NCI-H2196 treated with DMSO at 0.1 percent for 48 hours (cell line): Measurements from ENCODE around the gene IRF2.
A peak's percentile ranks its signal among the peaks of the same experiment; 100 is the strongest.

Source experiments
- DNase-seq: peaks from one replicate; lab custom pipeline; 2025; ENCODE audit not compliant: unreplicated experiment; lab: John Stamatoyannopoulos, UW

The IRF2 gene

DNA sequence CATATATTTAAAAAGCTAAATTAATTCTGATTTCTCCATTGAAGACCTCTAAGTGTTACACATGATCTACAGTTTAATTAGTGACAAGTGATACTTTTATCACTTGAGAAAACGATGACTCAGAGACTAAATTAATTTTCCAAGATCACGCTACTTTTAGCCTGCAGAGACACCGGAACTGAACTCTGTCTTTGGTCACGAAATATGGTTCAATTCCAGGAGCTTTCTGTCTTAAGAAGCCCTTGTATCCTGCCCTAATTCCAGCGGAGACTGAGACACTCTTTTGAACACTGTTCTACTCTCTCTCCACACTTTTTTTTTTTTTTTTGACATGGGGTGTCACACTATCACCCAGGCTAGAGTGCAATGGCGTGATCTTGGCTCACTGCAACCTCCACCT is 63.6 kb downstream of the IRF2 start:
- DNase-seq: no peak

DNA sequence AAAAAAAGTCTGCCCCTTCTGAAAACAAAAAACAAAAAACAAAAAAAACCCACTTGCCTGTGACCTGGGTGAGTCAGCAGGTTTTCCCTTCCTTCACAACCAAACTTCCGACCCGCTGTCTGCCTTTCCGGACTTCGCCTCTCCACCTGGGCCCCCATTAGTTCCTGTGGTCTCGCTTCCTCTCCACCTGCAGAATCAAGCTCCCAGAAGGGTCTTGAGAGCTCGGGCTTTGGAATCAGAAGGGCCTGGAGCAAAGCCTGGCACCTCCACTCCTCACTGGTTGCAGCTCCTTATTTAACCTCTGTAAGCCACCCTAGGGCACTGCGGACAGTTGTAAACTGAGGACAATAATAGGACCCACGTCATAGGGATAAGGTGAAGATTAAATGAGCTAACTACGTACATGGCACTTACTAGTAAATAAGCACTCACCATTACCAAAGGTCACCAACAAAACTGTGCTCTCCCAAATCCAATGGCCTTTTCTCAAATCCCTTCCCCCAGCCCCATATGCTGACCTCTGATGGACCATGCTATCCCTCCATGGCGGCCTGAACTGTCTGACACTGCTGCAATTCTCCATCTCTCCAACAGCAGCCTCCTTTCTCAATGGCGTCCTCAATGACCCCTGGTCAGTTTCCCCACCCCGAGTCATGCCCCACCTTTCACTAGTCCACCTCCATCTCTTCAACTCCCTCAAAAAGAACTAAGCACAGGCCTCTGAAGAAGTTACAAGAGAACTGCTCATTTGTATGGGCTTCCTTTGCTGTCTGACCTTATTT is 64.2 kb downstream of the IRF2 start:
- DNase-seq: no peak

DNA sequence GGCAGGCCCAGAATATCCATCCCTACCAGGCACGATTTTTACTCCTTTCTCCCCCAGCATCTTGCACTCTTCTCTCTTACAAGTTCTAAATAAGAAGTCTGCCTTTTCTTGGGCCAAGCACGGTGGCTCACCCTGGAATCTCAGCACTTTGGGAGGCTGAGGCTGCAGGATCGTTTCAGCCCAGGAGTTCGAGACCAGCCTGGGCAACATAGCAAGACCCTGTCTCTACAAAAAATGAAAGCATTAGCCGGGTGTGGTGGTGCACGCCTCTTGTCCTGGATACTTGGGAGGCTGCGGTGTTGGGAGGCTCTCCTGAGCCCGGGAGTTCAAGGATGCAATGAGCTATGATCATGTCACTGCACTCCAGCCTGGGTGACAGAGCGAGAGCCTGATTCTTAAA is 64.8 kb downstream of the IRF2 start:
- DNase-seq: no peak

DNA sequence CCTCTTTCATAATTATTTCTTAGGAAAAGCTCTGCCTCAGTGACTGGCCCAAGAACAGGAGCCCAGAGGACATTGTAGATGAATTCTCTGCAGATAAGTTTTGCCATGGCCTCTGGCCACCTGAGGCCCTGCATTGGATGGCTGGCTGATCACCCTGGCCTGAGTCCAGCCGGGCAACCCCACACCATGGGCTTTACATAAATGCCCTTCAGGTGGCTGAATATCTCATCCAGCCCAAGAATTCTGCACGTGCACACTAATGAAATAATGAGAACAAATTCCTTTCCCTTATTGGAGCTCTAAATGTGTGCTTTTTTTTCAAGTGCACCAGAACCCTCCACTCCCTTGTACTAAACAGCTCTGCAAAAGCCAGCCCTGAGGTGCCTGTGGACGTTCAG is 65.7 kb downstream of the IRF2 start:
- DNase-seq: no peak

DNA sequence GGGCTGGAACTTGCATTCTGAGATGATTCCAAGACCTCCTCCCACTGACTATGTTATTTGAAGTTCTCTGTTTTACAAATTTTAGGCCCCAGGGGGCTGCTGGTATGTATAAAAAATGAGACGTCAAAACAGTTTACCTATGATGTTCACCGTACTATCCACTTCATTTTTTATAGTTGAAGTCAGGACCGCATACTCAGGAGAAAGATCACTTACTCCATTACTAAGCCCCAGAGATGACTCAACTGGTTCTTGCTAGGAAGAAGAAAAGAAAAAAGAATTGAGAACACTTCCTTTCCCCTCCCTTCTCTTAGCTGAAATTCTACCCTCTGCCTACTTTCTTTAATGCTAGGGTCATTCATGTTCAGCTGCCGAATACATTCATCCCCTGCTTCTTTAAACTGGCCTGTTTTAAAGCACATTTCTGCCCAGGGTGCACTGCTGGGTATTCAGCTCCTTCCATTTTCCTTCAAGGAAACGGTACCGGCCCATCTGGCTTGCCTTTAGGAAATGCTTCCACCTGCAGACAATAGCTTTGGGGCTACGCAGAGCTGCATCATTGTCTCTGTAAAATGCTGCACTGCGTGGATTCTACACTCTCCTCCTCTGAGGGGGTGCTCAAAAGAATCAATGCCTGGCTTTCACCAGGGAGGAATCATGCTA is 66.2 kb downstream of the IRF2 start:
- DNase-seq: no peak

DNA sequence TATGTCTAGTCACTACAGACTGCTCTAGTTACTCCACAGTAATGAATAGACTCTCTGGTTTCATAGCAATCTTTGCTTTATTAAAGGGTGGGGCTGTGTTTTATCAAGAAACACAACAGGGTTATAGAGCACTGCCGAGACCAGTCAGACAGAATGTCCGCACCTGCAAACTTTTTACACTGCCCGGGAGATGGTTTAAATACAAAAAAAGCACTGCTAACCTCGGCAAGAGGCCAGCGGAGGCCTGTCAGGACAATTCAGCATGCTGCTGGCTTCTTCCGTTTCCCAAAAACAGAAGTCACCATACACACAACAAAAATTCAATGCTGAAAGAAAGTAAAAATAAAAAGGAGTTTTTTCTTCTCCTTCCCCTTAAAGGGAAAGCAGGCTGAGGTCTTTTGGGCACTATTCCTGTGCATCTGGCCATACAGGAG is 67.4 kb downstream of the IRF2 start:
- no peak for DNase-seq

DNA sequence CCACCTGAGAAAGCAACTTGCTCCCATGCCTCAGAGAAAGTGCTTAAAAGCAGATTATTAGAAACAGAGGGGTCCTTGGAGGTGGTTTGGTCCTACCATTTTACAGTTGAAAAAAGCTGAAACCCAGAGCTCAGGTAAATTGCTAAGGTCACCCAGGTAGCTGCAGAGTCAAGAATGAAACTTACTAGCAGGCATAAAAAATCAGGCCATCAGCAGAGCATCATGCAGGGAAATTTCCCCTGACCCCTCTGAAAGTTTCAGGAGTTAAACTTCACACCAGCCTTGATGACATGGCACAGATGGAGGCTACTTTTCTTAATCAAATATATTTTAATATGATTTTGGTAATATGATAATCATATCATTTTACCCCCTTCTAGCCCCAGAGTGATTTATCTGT is 70.3 kb downstream of the IRF2 start:
- no peak for DNase-seq

DNA sequence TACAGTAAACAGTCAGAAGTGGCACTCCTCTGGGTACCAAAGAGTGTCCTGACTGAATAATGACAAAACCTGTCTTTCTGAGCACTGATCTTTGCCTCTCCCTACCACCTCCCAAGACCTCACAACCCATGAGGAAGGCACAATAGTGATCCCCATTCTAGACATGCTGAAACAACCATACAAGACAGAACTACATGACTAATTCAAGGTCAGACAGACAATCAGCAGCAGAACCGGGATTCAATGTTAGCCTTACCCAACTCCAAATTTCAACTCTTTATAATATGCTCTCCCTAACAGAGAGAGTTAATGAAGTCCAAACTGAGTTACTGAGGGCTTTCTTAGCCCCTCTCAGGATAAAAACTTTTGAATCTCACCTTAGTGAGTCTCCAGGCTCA is 71.0 kb downstream of the IRF2 start:
- DNase-seq: no peak

DNA sequence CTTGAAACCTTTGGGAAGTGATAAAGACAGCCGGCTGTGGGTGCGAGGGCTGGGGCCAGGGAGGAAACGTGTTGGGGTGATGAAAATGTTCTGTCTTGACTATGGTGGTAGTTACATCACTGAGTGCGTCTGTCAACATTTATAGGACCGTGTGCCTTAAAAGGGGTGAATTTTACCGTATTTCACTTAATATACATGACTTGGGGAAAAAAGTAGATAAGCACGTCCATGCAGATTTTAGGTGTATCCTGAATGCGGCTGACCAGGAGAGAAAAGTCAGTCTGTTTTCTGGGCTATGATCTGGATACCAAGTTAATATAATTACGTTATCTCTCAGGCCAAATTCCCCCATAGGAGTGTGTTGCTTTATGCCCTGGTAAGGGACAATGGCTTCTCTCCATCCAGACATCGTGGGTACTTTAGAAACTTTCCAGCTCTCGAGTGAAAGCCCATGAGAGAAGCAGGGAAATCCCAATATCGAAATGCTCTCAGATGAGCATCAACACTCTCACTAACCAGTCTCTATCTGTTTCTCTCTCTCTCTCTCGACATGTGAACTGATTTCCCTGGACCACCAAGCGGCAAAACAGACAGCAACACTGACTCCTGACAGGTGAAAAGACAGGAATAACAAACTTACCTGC is 71.5 kb downstream of the IRF2 start:
- DNase-seq: no peak

DNA sequence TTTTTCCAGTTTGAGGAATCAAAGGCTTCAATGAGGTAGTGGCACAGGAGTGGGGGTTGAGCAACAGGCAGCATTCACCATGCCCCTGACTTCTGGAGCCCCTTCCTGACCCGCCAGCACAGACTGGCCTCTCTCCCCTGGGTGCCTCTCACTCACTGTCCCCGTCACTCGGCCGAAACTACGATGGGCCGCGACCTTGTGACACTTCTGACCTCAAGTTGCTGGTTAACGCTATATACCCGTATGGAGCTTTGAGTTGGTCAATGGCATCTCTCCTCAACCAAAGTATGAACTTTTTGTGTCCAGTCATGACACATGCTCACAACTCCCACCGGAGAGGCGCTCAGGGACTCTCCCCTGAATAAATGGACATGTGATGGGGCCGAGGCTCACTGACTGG is 72.1 kb downstream of the IRF2 start:
- DNase-seq: no peak

DNA sequence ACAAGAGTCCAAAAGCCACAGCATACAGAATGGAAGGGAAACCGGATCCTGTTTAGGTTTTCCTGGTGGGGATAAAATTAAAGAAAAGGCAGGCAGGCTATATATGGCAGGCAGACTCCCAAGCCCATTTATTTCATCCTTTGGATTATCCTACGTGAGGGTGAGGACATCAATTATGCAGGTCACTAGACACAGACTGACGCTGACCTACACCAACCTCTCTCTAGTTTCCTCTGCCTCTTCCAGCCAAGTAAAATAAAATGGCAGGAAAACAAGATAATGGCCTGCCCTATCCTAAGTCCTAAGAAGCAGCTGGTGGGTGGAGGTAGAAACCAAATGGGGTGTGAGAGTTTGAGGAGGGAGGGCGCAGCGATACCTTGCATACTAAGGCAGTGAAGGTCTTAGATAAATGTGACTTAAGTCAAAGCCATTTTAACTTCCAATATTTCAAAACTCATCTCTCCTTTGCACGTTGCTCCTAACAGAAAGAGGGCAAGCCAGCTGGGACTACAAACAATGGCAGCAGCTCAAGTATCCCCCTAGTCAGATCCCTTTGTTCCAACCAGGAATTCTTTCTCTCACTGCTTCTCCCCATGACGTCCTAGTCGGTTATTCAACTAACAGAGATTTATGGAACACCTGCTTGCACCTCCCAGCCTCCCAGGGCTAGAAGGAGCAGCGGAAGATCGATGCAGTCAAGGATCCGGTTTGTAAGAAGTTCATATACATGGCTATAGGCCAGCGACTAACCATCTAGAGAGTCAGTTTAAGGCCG is 72.8 kb downstream of the IRF2 start:
- no peak for DNase-seq

DNA sequence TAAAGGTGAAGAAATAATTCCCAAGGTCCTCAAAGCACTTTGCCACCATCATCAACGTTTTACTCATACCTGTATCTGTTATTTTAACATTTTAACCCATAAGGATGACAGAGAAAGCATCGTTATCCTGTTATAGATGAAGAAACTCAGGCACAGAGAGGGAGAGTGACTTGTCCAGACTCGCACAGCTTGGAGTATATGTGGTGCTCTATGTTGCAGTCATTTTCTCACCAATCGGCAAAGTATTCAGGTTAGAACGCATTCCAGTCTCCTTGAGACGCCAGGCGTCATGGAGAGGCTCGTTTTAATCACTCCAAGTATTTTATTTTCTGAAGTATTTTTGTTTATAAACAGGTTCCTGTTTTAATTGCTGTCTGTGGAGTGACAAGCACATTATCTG is 73.5 kb downstream of the IRF2 start:
- no peak for DNase-seq

DNA sequence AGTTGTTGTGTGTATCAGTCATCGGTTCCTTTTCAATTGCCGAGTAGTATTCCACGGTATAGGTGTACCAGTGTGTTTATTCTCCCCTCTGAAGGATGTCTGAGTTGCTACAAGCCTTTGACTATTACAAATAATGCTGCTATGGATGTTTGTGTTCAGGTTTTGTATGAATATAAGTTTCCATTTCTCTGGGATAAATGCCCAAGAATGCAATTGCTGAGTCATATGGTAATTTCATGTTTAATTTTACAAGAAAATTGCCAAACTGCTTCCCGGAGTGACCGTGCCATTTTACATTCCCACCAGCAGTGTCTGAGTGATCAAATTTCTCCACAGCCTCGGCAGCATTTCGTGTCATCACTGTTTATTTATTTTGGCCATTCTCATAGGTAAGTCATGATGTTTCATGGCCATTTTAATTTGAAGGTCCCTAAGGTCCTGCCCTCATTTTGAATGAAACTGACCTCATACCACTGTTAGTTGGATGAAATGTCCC is 73.9 kb downstream of the IRF2 start:
- DNase-seq: peak; percentile 1

DNA sequence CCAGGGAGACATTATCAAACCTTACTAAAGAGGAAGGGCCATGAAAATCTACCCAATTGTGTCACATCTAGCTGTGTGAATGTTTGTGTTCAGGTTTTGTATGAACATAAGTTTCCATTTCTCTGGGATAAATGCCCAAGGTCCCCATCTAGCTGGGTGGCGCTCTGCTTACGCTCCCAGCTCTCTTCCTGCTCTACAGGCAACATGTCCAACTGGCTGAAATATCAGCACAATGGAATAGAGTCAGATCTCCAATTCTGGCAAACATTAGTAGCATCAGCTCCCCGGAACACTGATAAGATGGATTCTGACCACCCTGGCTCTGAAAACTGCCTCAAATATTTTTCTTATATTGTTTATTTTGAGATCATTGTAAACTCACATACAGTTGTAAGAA is 74.8 kb downstream of the IRF2 start:
- no peak for DNase-seq

DNA sequence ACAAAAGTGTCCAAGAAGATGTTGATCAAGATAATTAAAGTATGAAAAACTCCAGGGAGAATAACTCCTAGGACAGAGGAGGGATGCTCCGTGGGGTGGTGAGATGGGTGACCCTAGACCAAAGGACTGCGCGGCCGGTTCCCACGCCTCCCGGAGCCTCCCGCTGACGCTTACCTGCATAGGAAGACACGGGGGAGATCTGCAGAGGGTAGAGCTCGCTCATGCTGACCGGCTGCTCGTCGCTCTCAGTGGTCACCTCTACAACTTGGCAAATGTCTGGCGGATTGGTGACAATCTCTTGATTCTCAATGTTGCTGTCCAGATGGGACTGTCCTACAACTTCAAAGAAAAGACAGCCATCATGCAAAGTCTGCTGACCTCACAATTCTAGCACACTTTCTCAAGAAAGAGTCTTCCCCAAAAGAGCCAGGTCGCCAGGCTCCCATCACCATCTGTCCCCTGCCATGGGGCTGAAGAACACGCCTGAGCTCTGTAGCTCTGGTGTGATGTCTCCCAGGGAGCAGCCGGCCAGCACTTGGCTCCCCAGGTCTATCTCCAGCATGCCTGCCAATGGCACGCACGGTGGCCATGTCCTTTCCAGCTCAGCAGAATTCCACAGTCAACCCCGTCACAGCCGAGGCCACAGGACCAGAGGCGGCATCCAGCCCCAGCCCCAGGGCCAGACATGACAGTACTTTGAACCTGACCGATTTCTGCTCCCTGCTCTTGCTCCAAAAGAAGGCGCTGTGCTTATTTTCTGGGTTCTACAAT is 75.4 kb downstream of the IRF2 start:
- DNase-seq: no peak

DNA sequence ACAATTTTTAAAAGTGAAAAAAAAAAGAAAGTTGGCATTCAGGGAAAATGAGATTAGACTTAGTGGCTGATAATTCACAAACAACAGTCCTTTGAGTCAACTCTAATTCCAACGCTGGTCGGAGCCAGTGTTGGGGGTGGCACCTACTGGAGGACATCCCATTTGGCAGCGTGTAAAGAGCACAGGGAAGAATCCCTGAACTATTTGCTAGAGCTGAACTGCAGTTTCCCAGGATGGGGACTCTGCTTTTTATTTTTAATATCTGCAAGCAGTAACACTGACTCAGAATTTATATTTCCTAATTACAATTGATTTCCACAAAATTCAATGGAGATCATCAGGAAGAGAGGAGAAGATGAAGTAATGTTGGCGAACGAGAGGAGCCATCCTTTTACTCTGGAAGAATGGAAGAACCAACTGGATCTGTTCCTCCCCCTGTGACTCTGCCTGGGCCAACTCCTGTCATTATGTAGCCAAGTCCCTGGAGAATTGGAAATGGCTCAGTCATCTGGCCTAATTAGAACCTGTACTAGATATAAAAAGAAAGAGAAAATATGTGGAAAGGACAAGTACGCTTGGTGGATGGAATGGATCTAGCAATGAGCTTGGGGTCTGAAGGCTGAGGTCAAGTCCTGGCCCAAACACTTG is 76.7 kb downstream of the IRF2 start:
- DNase-seq: no peak

DNA sequence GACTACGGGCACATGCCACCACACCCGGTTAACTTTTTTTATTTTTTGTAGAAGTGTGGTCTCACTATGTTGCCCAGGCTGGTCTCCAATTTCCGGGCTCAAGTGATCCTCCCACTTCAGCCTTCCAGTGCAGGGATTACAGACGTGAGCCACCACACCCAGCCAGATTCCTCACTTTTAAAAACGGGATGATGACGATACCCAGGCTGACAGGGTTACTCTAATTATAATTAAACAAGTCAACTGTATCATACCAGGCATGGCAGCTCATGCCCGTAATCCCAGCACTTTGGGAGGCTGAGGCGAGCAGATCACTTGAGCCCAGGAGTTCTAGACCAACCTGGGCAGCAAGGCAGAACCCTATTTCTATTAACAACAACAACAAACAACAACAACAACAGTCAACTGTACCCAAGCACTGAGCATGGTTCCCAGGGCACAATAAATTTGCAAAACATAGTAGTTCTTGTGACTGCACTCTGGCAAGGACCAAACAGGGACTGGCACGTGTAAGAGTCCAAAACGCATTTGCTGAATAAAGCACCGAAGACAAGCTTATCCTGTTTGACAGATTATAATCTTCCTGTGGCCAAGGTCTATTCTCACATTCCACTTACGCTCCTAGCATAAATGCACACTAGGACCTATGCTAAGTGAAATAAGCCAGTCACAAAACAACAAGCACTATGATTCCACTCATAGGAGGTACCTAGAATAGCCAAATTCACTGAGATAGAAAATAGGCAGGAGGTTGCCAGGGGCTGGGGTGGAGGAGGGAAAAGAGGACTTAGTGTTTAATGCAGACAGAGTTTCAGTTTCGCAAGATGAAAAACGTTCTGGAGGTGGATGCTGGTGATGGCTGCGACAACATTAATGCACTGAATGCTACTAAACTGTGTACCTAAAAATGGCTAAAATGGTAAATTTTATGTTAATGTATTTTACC is 77.5 kb downstream of the IRF2 start:
- DNase-seq: no peak

DNA sequence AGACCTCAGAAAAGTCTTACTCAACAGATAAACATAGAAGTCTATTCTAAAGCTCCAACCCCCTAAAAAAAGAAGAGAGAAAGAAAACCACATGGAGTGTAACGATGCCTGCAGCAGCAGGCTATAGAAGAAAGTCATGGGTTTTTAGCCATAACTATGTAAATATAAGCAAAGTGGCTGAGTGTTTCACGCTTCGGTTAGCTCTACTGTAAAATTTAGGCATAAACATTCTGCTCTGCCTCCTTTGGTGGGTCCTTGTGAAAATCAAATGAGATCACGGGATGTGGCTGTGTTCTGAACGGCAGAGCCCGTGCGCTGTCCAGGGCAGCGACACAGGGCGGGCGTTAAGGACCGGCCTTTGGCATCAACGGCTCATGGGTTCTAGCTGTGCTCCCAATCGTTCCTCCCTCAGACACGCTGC is 78.4 kb downstream of the IRF2 start:
- no peak for DNase-seq

DNA sequence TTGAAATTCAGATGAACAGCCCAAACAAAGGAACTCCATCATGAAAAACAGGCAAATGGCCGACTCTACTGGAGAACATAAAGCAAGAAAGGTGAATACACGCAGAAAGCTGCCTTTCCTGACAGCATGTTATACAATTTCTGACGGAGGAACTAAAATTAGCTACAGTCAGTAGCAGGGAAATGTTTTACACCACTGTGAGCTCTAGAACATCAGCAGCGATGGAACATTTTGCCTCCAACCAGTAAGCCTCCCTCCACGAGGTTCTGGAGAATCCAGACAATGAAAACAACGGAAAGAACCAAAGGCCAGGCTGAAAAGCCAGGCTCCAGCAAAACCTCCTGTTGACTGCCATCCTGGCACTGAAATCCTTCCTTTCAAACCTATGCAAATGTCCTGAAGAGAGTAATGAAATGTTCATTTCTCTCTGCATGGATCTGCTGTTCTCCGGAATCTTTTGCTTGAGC is 78.9 kb downstream of the IRF2 start:
- no peak for DNase-seq
